ENCODE measurements around the gene WDR46. TPM values are rescaled to one million over a fixed set of nuclear protein-coding genes. Genes with fewer than 3 reads are reported as not detected.

Gene WDR46
- total and polyA plus RNA-seq, 2 of the 13 experiments (the other 11 are each of a cell fraction or from before 2014, with no cell fraction given), result 47.4 to 105 TPM

- TF ChIP-seq TEAD2 (CRISPR knock-in tag; IDR thresholded peaks at IDR 0.05), result no peak
- TF ChIP-seq ZNF30 (CRISPR knock-in tag; IDR thresholded peaks at IDR 0.05), result no peak
- TF ChIP-seq SP2 (CRISPR knock-in tag; IDR thresholded peaks at IDR 0.05), result peak; percentile 74
- TF ChIP-seq HNRNPL (IDR thresholded peaks at IDR 0.05; ENCODE audit: low read depth, low read length), result no peak
- TF ChIP-seq SMC3 (IDR thresholded peaks at IDR 0.05; ENCODE audit: low read length), result no peak
- no peak for TF ChIP-seq TFDP2 (CRISPR knock-in tag; IDR thresholded peaks at IDR 0.05)
- TF ChIP-seq ZNF280B (CRISPR knock-in tag; IDR thresholded peaks at IDR 0.05; ENCODE audit: borderline replicate concordance), result no peak
- TF ChIP-seq BCL3 (CRISPR knock-in tag; IDR thresholded peaks at IDR 0.05), result no peak
- TF ChIP-seq ZNF761 (CRISPR knock-in tag; conservative IDR thresholded peaks at IDR 0.05), result peak; percentile 86; the same call in 1 of the 2 replicates
- peak; percentile 90 for TF ChIP-seq POLR2G (IDR thresholded peaks at IDR 0.05; ENCODE audit: low read depth, low read length)
- TF ChIP-seq ZNF235 (CRISPR knock-in tag; IDR thresholded peaks at IDR 0.05; ENCODE audit: borderline replicate concordance), result no peak
- TF ChIP-seq ZNF260 (CRISPR knock-in tag; IDR thresholded peaks at IDR 0.05; ENCODE audit: borderline replicate concordance, low read depth), result no peak
- no peak for TF ChIP-seq AKNA (CRISPR knock-in tag; IDR thresholded peaks at IDR 0.05; ENCODE audit: borderline replicate concordance)
- no peak for TF ChIP-seq HOXA9 (CRISPR knock-in tag; IDR thresholded peaks at IDR 0.05; ENCODE audit: borderline replicate concordance)
- no peak; the same call in 1 of the 2 replicates for TF ChIP-seq ARNT2 (CRISPR knock-in tag; IDR thresholded peaks at IDR 0.05; ENCODE audit: low read depth)
- TF ChIP-seq ZFP1 (CRISPR knock-in tag; IDR thresholded peaks at IDR 0.05), result no peak
- TF ChIP-seq MXD4 (CRISPR knock-in tag; IDR thresholded peaks at IDR 0.05), result peak; percentile 93; the same call in 1 of the 2 replicates
- peak; percentile 16; the same call in 1 of the 2 replicates for TF ChIP-seq ZNF704 (CRISPR knock-in tag; IDR thresholded peaks at IDR 0.05; ENCODE audit: borderline replicate concordance)
- TF ChIP-seq CENPX (CRISPR knock-in tag; IDR thresholded peaks at IDR 0.05), result no peak
Measured at GRCh38 chr6:33288921-33289783, at the start of gene WDR46, which contains the start of gene PFDN6 (continued).
